Ascending aorta (tissue), 2 donors: ENCODE data around the gene MARK4. TPM values are rescaled to one million over a fixed set of nuclear protein-coding genes. Genes with fewer than 3 reads are reported as not detected.

Experiments
- DNase-seq, 2 donors: peaks; one replicate each; pipeline ENCODE4 v3.0.0-alpha.2; 2019; ENCODE audit warnings: low spot score in 2 of 2
- H3K27ac ChIP-seq, 2 donors: fragments of 200-600 bp; sonication (generic); one replicate each; pipeline ENCODE4 v1.5.1; 2016 to 2017; ENCODE audit warnings: mild to moderate bottlenecking in 1 of 2
- H3K27me3 ChIP-seq: fragments of 200-600 bp; sonication (generic); one replicate; pipeline ENCODE4 v1.5.1; 2017
- H3K36me3 ChIP-seq, 2 donors: fragments of 200-600 bp; sonication (generic); one replicate each; pipeline ENCODE4 v1.5.1; 2016
- H3K4me1 ChIP-seq, 2 donors: fragments of 200-600 bp; sonication (generic); one replicate each; pipeline ENCODE4 v1.5.1; 2016 to 2017; ENCODE audit warnings: mild to moderate bottlenecking in 1 of 2
- H3K4me3 ChIP-seq, 2 donors: fragments of 200-600 bp; sonication (generic); one replicate each; pipeline ENCODE4 v1.5.1; 2016 to 2017; ENCODE audit warnings: mild to moderate bottlenecking in 1 of 2
- H3K9me3 ChIP-seq, 2 donors: fragments of 200-600 bp; sonication (generic); one replicate each; pipeline ENCODE4 v1.5.1; 2016
- CTCF ChIP-seq, 3 experiments: fragments of 200-600 bp in 2 of 3; fragments of 450-650 bp in 1 of 3; sonication (generic) in 2 of 3; IDR thresholded peaks; one replicate each; pipeline ENCODE4 v1.5.1; 2016 to 2019; ENCODE audit warnings: antibody characterized with exemption in 3 of 3, mild to moderate bottlenecking in 1 of 3, moderate library complexity in 1 of 3
- intact Hi-C: fragments of 100-400 bp; cut with DNase I; formaldehyde crosslinking; loops from one replicate; pipeline ENCODE4 v1.15.1; 2023
- total RNA-seq: library from RNA; depleted of rRNA; stranded (reverse); fragments of >200 nt; gene quantifications from one replicate; pipeline ENCODE4 v1.1.0, GENCODE V29; 2016

The MARK4 gene
- total RNA-seq, 1 donor from 2014 or later: 22.8 TPM

DNA sequence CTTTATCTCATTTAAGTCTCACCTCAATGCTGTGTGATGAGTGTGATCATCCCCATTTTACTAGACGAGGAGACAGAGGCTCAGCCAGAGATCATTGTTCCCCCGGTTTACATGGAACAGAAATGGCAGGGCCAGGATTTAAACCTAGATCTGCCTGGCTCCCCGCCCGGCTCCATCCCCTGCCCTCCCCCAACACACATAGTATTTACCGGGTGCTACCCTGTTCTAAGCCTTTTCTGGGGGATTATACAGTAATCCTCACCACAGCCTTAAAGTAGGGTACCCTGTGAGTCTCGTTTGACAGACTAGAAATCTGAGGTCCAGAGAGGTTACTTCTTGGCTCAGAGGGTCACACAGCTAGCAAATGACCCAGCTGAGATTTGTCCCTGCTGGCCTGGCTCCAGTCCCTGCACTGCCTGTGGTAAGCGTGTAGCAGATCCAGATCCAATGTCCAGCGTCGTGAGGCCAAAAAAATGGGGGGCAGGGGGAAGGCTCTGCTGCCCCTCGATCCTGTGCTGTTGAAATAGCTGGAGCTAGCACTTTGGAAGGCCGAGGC is 85.7 kb downstream of the MARK4 start:
- intact Hi-C loops: loop anchor here (10.0 kb wide), 1 partner anchor 432 kb away; the partner anchor contains the start of gene APOE
- no peak for TF ChIP-seq CTCF (IDR thresholded peaks at IDR 0.05)

DNA sequence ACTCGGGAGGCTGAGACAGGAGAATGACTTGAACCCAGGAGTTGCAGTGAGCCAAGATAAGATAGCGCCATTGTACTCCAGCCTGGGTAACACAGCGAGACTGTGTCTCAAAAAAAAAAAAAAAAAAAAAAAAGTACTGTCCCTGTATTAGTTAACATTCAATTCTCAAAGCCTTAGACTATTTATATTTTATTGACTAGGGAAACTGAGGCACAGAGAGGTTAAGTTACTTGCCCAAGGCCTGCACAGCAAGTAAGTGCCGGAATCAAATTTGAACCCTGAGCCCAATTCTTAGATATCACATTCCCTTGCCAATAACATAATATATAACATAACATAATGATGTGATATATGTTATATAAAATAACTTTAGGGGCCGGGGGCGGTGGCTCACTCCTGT is 88.6 kb downstream of the MARK4 start:
- TF ChIP-seq CTCF (IDR thresholded peaks at IDR 0.05): no peak
- H3K9me3 ChIP-seq: no peaks in the 10 kb centered on the region
- DNase-seq: no peak
- H3K27ac ChIP-seq: no peak overlapping the region
- intact Hi-C loops: loop anchor here (10.0 kb wide), 1 partner anchor 435 kb away; the partner anchor contains the start of gene APOE
- H3K4me3 ChIP-seq: no peak overlapping the region
- peaks cover 17% of the 10 kb centered on the region for H3K27me3 ChIP-seq
- H3K36me3 ChIP-seq: no peaks in the 10 kb centered on the region
- H3K4me1 ChIP-seq: peaks cover 2 to 5% of the 10 kb centered on the region in 2 donors

More for the DNA sequence above, 85.7 kb downstream of the MARK4 start:
- Histone ChIP-seq H3K27ac (no peak overlapping the region), H3K4me3 (no peak overlapping the region), H3K9me3 (no peaks in the 10 kb centered on the region), H3K4me1 (peaks cover 2 to 5% of the 10 kb centered on the region in 2 donors), H3K27me3 (peaks cover 17% of the 10 kb centered on the region), H3K36me3 (no peaks in the 10 kb centered on the region)
- no peak for DNase-seq

DNA sequence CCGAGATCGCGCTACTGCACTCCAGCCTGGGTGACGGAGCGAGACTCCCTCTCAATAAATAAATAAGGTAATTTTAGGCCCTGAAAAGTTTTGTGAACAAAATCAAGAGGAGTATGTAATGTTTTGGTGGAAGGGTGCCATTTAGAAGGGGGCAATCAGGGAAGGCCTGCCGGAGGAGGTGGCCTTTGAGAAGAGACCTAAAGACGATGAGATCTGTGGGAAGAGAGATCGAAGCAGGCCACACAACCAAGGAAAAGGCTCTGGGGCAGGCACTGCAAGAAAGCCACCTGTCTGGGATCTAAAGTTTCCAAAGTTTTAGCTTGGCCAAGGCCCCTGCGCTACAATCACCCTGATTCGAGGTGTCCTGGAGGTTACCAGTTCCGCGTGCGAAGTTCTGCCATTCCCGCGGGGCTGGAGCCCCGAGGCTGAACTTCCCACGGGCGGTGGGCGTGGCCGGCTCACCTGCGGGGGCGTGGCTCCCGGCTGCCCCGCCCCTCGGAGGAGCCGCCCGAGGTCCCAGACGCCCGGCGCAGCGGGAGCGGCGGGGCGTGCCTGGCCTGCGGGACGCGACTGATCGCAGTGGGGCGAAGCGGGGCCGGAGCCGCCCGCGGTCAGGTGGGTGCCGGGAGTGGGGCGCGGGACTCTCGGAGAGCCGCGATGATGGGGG is 89.3 kb downstream of the MARK4 start, which contains the start of gene KLC3:
Gene KLC3 (plus strand): TSS at position 519 of the 667 bp plus-strand sequence. CDS start 4,792 bp downstream, outside the sequence.
- no peak for DNase-seq
- intact Hi-C loops: no loop called here
- Histone ChIP-seq H3K36me3 (no peaks in the 10 kb centered on the region), H3K27ac (no peak within 1 kb of the TSS), H3K4me3 (peak within 1 kb of the TSS in 1 of 2 donors; percentile 33), H3K27me3 (peaks cover 19% of the 10 kb centered on the region), H3K9me3 (no peaks in the 10 kb centered on the region), H3K4me1 (peaks cover 2 to 5% of the 10 kb centered on the region in 2 donors)
- no peak for TF ChIP-seq CTCF (IDR thresholded peaks at IDR 0.05)

DNA sequence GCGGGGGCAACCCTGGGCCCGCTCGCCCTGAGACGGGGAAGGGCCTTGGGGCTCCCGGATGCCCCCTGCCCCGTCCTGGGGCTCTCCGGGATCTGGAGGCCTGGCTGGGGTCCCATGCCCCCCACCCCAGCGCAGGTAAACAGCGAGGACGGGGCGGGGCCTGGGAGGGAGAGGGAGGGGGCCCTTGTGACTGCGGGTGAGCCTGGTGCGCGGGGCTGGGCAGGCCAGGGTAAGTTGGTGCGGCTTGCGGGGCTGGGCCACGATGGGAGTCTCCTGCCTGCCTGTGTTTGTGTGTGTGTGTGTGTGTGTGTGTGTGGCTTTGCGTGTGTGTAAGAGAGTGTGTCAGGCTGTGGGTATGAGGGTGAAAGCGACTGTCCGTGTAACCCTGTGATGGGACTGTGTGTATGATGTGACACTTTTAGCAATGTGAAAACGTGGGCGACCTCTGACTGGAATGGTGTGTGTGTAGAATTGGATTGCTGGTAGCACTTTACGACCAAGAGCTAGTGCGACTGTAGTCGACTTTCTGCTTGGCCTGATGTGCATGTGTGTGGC is 89.9 kb downstream of the MARK4 start:
- Histone ChIP-seq H3K4me1 (peaks cover 2 to 5% of the 10 kb centered on the region in 2 donors), H3K27me3 (peaks cover 21% of the 10 kb centered on the region), H3K4me3 (peak overlapping the region in 1 of 2 donors; percentile 33), H3K36me3 (no peaks in the 10 kb centered on the region), H3K27ac (no peak overlapping the region), H3K9me3 (no peaks in the 10 kb centered on the region)
- intact Hi-C loops: no loop called here
- no peak for TF ChIP-seq CTCF (IDR thresholded peaks at IDR 0.05)
- no peak for DNase-seq

DNA sequence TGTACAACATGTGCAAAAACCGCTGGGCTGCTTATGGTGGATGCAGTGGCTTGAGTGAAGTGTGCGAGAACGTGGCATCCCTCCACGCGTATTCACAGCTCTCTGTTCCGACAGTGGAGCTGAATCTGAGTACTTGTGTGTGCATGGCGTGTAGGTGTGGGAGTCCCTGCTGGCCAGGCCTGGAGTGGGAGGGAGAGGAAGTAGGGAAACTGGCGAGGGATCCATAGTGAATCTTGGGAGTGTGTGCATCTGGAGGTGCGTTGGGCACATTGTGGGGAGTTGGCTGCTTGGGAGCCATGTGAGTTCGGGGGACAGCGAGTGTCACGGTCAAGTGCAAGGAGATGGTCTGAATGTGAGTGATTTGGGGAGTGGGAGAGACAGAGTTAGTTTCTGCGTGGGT is 91.8 kb downstream of the MARK4 start:
- no peaks in the 10 kb centered on the region for H3K9me3 ChIP-seq
- no peak overlapping the region for H3K27ac ChIP-seq
- H3K36me3 ChIP-seq: no peaks in the 10 kb centered on the region
- DNase-seq: no peak
- intact Hi-C loops: no loop called here
- peaks cover 2 to 5% of the 10 kb centered on the region in 2 donors for H3K4me1 ChIP-seq
- H3K4me3 ChIP-seq: no peak overlapping the region
- H3K27me3 ChIP-seq: peaks cover 21% of the 10 kb centered on the region
- no peak for TF ChIP-seq CTCF (IDR thresholded peaks at IDR 0.05)
